ENCODE results near the gene SV2B.
A peak's percentile ranks its signal among the peaks of the same experiment; 100 is the strongest.
"Not testable (repeated sequence)": the region's sequence is repeated elsewhere in the genome, so short reads cannot be mapped to it uniquely, and the experiment has no call there.

The SV2B gene

DNA sequence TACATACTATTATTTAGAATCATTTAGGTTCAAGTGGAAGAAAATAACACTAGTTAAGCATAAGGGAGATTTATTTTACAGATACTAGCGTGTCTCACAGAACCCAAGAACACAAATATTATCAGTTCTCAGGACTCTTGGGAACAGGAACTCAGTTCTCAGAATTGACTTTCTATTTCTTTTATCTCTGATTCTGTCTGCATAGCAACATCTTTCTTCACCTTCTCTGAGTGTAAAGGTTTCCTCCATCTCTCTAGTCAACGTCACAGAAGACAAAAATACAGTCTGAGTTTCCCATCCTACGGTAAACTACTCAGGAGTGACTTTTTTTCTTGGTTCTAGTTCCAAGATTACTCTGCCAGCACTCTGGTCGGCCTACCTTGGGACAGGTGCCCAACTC, 220.0 kb downstream of the SV2B start:
- no peak for DNase-seq

DNA sequence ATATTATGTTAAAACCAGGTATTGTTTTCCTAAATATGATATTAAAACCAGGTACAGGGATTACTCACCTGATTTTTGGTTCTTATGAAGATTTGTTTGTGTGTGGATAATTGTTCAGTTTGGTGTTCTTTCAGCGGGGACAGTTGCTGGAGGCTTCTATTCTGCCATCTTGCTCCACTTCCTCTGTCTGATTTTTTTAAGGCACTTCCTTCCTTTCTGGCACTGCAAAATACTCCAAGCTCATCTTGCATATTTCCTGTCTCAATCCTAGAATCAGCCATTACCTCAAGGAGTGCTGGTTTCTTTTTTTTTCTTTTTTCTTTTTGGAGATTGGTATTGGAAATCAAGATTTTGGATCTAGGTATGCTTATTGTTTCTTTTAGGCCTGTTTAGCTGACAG, 229.9 kb downstream of the SV2B start:
- no peak for DNase-seq

DNA sequence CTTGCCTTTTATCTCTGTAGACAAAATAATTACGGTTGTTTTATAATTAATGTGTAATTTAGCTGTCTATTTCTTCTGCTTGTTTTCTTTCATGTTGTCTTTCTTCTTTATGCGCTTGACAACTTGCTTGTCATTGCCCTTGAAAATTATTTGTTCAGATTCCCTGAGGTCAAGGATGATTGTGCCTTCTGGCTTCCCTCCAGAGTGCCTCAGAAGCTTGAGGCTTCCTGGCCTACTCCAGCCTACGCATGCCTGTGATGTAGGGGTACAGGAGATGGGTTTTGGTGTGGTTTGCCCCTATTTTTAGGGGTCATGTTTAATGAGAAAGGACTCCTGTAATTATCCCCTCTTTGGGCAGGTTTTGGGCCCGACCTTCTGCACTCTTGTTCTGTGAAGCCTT, 231.5 kb downstream of the SV2B start:
- DNase-seq: no peak

DNA sequence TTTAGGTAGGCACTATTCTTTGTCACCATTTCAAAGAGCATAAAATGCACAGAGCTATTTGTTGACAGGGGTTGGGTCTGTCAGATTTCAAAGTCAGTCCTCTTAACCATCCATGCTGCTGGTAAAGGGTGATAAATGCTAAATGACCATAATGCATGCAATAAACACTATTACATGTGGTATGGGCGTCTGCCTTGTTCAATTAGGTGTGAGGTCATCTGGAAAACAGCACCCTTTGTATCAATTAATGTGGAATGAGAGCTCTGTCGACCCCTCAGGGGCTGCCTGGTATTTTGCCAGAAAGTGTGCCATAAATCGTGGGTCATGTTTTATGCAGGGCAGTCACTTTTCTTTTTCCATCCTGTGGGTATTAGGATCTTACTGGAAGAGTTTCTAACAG, 235.6 kb downstream of the SV2B start:
- DNase-seq: no peak

DNA sequence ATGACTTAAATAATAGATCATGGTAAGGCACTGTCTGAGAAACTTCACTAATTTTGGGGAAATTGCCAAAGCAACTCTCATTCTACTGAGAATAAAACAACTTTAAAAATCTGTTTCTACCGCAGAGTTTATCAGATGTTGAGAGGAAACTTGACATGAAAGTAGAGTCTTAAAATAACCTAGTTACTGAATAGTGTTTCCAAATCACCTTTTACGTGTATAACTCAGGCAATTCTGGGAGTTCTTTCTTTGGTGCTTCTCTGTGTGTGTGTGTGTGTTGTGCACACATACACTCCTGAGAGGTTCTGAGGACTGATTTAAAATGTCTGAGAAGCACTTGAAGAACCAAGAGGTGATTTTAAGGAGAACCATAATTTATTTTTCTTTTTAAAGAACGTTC, 236.6 kb downstream of the SV2B start:
- DNase-seq: no peak

DNA sequence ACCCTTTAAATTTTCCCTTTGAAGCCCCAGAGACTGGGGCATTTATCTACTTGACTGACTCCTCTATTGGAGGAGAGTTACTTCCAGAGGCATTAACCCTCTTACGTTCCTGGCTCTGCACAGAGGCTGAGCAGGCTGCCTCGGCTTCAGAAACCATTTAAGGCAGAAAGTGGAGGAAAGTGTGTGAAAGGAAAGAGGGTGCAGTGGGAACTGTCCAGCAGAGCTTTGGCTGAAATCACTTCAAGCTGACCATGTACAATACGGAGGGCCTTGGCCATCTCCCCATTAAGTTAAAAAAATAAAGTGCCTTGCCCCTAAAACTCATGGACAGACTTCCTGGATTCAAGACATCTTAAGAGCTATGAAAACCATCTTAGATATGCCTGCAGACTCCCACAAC, 238.7 kb downstream of the SV2B start:
- DNase-seq: no peak

DNA sequence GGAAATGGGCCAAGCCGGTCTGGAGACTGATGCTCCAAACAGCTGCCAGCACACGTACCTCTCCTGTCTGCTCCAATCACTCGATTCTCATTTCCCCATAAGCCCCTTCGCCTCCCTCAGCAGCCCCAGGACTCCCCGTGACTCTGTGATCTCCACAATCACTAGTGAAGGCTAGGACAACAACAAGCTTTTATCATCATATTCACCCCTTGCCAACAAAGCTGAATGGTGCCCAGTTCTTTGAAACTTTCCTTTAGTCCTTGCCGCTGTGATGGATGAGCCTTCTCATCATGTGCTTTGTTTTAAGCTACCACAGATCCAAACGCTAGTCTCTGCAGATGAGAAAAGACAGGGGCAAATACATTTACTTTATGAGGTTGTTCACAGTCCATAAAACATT, 242.0 kb downstream of the SV2B start:
- DNase-seq: no peak

DNA sequence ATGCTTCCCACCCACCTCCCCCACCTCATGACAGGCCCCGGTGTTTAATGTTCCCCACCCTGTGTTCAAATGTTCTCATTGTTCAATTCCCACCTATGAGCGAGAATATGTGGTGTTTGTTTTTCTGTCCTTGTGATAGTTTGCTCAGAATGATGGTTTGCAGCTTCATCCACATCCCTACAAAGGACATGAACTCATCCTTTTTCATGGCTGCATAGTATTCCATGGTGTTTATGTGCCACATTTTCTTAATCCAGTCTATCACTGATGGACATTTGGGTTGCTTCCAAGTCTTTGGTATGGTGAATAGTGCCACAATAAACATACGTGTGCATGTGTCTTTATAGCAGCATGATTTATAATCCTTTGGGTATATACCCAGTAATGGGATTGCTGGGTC, 244.9 kb downstream of the SV2B start:
- not testable (repeated sequence) for DNase-seq

DNA sequence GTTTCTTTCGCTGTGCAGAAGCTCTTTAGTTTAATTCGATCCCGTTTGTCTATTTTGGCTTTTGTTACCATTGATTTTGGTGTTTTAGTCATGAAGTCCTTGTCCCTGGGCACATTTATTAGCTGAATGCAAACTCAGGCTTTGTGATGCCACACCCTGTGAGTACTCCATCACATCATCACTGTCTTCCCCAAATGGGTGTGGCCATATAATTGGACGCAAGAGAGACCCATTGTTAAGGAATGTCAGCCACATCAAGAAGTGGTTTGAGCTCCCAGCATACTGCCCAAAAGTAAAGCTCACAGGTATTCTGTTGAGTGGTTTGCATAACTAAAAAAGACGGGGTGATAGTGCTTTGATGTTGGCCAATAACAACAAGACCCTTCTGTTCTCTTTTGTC, 245.7 kb downstream of the SV2B start:
- DNase-seq: no peak

DNA sequence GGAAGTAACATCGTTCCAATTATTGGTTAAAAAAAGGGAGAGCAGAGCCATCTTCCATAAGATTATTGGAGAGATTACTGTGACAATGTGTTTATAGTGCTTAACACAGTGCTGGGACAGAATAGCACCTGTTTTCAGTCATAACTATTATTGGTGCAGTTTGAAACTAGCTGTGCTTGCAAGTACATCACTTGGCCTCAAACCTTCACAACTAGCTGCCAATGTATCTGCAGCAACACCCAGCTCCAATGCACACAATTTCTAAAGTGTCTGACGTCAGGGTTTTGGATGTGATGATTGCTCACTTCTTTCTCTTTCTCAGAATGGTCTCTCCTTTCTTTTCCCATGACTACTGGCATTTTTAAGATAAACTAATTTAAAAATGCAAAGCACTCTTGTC, 246.2 kb downstream of the SV2B start:
- DNase-seq: no peak

DNA sequence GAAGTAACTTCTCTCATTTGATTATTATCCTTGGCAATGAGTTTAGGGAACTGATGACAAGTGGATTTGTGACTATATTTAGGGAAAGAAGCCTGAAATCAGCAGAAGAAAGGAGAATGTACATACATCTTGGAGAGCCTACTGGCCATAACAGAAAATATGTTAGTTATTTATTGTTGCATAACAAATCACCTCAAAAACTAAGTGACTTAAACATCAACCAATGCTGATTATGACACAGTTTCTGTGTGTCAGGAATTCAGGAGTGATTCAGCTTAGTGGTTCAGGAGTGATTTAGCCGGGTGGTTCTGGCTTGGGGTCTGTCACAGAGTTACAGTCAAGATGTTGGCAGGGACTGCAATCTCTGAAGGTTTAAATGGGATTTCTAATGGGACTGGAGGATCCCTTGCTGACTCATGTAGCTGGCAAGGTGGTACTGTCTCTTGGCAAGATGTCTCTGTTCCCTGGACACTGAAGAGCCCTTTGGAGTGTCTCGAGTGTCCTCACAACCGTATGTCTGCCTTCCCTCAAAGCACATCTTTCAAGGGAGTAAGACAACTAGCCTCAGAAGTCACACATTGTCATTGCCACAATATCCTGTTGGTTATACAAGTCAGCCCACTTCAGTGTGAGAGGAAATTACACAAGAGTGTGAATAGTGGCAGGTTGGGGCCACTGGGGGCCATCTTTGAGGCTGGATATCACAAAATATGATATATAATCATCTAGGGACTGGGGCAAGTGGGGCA, 248.9 kb downstream of the SV2B start:
- DNase-seq: peak; percentile 35
